Neuronal stem cell (in vitro differentiated cells): ENCODE results near the gene KCNQ1.

Experiments
- DNase-seq: peaks from one replicate; pipeline ENCODE4 v3.0.0-alpha.2; 2013; ENCODE audit warnings: low spot score
- H2AFZ ChIP-seq: one replicate; pipeline ENCODE4 v1.6.1; 2013; ENCODE audit warnings: mild to moderate bottlenecking, low read length, inconsistent platforms
- H2AK5ac ChIP-seq: 2 replicates; pipeline ENCODE4 v1.6.1; 2013; ENCODE audit warnings: low read depth, mild to moderate bottlenecking, inconsistent platforms, low read length, moderate library complexity, mixed read lengths
- H2BK120ac ChIP-seq: 2 replicates; pipeline ENCODE4 v1.6.1; 2013; ENCODE audit warnings: low read depth, mild to moderate bottlenecking, inconsistent platforms, low read length, moderate library complexity, mixed read lengths
- H2BK12ac ChIP-seq: one replicate; pipeline ENCODE4 v1.6.1; 2013; ENCODE audit warnings: low read length, inconsistent platforms
- H2BK15ac ChIP-seq: 2 replicates; pipeline ENCODE4 v1.6.1; 2013; ENCODE audit warnings: mild to moderate bottlenecking, low read length, inconsistent platforms, mixed read lengths
- H2BK5ac ChIP-seq: one replicate; pipeline ENCODE4 v1.6.1; 2013; ENCODE audit warnings: inconsistent platforms, mild to moderate bottlenecking, low read length, moderate library complexity
- H3K14ac ChIP-seq: one replicate; pipeline ENCODE4 v1.6.1; 2013; ENCODE audit warnings: low read length, inconsistent platforms
- H3K18ac ChIP-seq: 2 replicates; pipeline ENCODE4 v1.6.1; 2013; ENCODE audit warnings: low read length, inconsistent platforms
- H3K23ac ChIP-seq: 2 replicates; pipeline ENCODE4 v1.6.1; 2013; ENCODE audit warnings: low read depth, mild to moderate bottlenecking, mixed read lengths, low read length, inconsistent platforms; ENCODE audit not compliant: poor library complexity
- H3K27ac ChIP-seq: replicated peaks from 3 replicates; pipeline ENCODE4 v1.5.1; 2013; ENCODE audit warnings: low read length, inconsistent platforms
- H3K27me3 ChIP-seq, 3 experiments: 2 replicates each; pipeline ENCODE4 v1.6.1; 2013; ENCODE audit warnings: low read length in 3 of 3, mild to moderate bottlenecking in 2 of 3, inconsistent platforms in 1 of 3, low read depth in 1 of 3, mixed read lengths in 1 of 3, moderate library complexity in 1 of 3; ENCODE audit not compliant: control insufficient read depth in 3 of 3, insufficient read depth in 3 of 3
- H3K36me3 ChIP-seq, 2 donors: replicated peaks in 1 of 2; 2 replicates each; pipeline ENCODE4 v1.6.1; 2013; ENCODE audit warnings: low read length in 2 of 2; ENCODE audit not compliant: control insufficient read depth in 2 of 2, insufficient read depth in 2 of 2
- H3K4ac ChIP-seq: 2 replicates; pipeline ENCODE4 v1.6.1; 2013; ENCODE audit warnings: inconsistent platforms, mild to moderate bottlenecking, low read length, moderate library complexity
- H3K4me1 ChIP-seq, 2 donors: 1 replicate in 1 of 2; 2 replicates in 1 of 2; pipeline ENCODE4 v1.6.1; 2013; ENCODE audit warnings: low read length in 2 of 2, low read depth in 1 of 2; ENCODE audit not compliant: control insufficient read depth in 2 of 2, insufficient read depth in 1 of 2
- H3K4me2 ChIP-seq: one replicate; pipeline ENCODE4 v1.6.1; 2013; ENCODE audit warnings: mild to moderate bottlenecking, low read length, inconsistent platforms; ENCODE audit not compliant: insufficient read depth, poor library complexity, severe bottlenecking
- H3K4me3 ChIP-seq, 2 donors: 2 replicates each; pipeline ENCODE4 v1.5.1; 2013; ENCODE audit warnings: low read length in 2 of 2, mild to moderate bottlenecking in 2 of 2, inconsistent platforms in 1 of 2, moderate library complexity in 1 of 2
- H3K79me1 ChIP-seq: one replicate; pipeline ENCODE4 v1.6.1; 2013; ENCODE audit warnings: low read depth, mild to moderate bottlenecking, inconsistent platforms, low read length, moderate library complexity
- H3K9ac ChIP-seq: one replicate; pipeline ENCODE4 v1.6.1; 2013; ENCODE audit warnings: mild to moderate bottlenecking, low read depth, low read length, inconsistent platforms; ENCODE audit not compliant: poor library complexity
- H3K9me3 ChIP-seq, 2 donors: replicated peaks in 1 of 2; 2 replicates each; pipeline versions ENCODE3 to v1.6.1; 2013; ENCODE audit warnings: low read length in 2 of 2, mild to moderate bottlenecking in 2 of 2, inconsistent platforms in 1 of 2, low read depth in 1 of 2, mixed read lengths in 1 of 2, moderate library complexity in 1 of 2; ENCODE audit not compliant: control insufficient read depth in 2 of 2, insufficient read depth in 1 of 2
- H4K8ac ChIP-seq: one replicate; pipeline ENCODE4 v1.6.1; 2013; ENCODE audit warnings: low read depth, mild to moderate bottlenecking, inconsistent platforms, low read length, moderate library complexity
- H4K91ac ChIP-seq: one replicate; pipeline ENCODE4 v1.6.1; 2013; ENCODE audit warnings: low read length, low read depth, mild to moderate bottlenecking, inconsistent platforms; ENCODE audit not compliant: poor library complexity
- WGBS, 2 donors: extraction: QIAGEN DNeasy Blood & Tissue Kit; methylation state at CpG; one replicate each; pipeline ENCODE4 v1.1.7; 2013; ENCODE audit warnings: missing lambda C conversion rate in 2 of 2, mixed read lengths in 1 of 2; ENCODE audit not compliant: insufficient read length in 2 of 2, insufficient replicate concordance in 1 of 2; ENCODE audit errors: extremely low coverage in 2 of 2; 5-methylcytosine and 5-hydroxymethylcytosine counted together

Gene KCNQ1

GRCh38 chr11:2573240-2574042 lies 128.6 kb downstream of the KCNQ1 start:
- Histone ChIP-seq H3K4me1 (peaks cover 0 to 5% of the 10 kb centered on the region in 2 donors), H3K9me3 (peaks cover 3 to 6% of the 10 kb centered on the region in 2 donors), H2BK15ac (peak overlapping the region; percentile 64), H3K36me3 (no peaks in the 10 kb centered on the region), H2BK12ac (no peak overlapping the region), H3K23ac (no peak overlapping the region), H4K91ac (peak overlapping the region; percentile 79), H3K27ac (no peak overlapping the region), H2BK5ac (peak overlapping the region; percentile 19), H2BK120ac (no peak overlapping the region), H3K18ac (peak overlapping the region; percentile 68), H3K9ac (no peak overlapping the region), H3K79me1 (no peaks in the 10 kb centered on the region), H3K4me2 (no peak overlapping the region), H4K8ac (no peak overlapping the region), H3K4me3 (no peak overlapping the region), H3K14ac (peak overlapping the region; percentile 75), H2AK5ac (peak overlapping the region; percentile 85), H3K4ac (peak overlapping the region; percentile 96), H3K27me3 (peaks cover 0 to 5% (median 0%) of the 10 kb centered on the region in 3 experiments), H2AFZ (no peak overlapping the region)
- WGBS, 2 donors: no CpG with 5 or more reads among the region's 28 CpGs
- DNase-seq: no peak

- Histone ChIP-seq H3K4me3 (no peak overlapping the region), H3K18ac (no peak overlapping the region), H3K27me3 (peaks cover 0 to 5% (median 0%) of the 10 kb centered on the region in 3 experiments), H2BK5ac (peak overlapping the region; percentile 54), H2AK5ac (peak overlapping the region; percentile 85), H3K4me2 (no peak overlapping the region), H2AFZ (no peak overlapping the region), H2BK12ac (peak overlapping the region; percentile 14), H3K23ac (no peak overlapping the region), H4K91ac (peak overlapping the region; percentile 79), H2BK120ac (no peak overlapping the region), H3K4ac (no peak overlapping the region), H3K4me1 (peaks cover 0 to 5% of the 10 kb centered on the region in 2 donors), H3K9me3 (peaks cover 3 to 6% of the 10 kb centered on the region in 2 donors), H2BK15ac (peak overlapping the region; percentile 76), H4K8ac (no peak overlapping the region), H3K27ac (no peak overlapping the region), H3K9ac (peak overlapping the region; percentile 50), H3K79me1 (no peaks in the 10 kb centered on the region), H3K14ac (peak overlapping the region; percentile 75), H3K36me3 (no peaks in the 10 kb centered on the region)
- DNase-seq: no peak
- WGBS, 2 donors: no CpG with 5 or more reads among the region's 22 CpGs
Measured at GRCh38 chr11:2574043-2574552, 129.3 kb downstream of the KCNQ1 start.

- H4K91ac ChIP-seq: no peak overlapping the region
- peak overlapping the region; percentile 54 for H2BK5ac ChIP-seq
- no peaks in the 10 kb centered on the region for H3K36me3 ChIP-seq
- peaks cover 0 to 5% (median 0%) of the 10 kb centered on the region in 3 experiments for H3K27me3 ChIP-seq
- WGBS, 2 donors: no CpG with 5 or more reads among the region's 45 CpGs
- H3K23ac ChIP-seq: peak overlapping the region; percentile 75
- peak overlapping the region; percentile 70 for H3K4ac ChIP-seq
- no peak overlapping the region for H3K27ac ChIP-seq
- peaks cover 3 to 6% of the 10 kb centered on the region in 2 donors for H3K9me3 ChIP-seq
- H2BK12ac ChIP-seq: peak overlapping the region; percentile 79
- H2AK5ac ChIP-seq: peak overlapping the region; percentile 85
- H3K4me1 ChIP-seq: peaks cover 0 to 9% of the 10 kb centered on the region in 2 donors
- H3K9ac ChIP-seq: no peak overlapping the region
- H3K4me3 ChIP-seq: no peak overlapping the region
- DNase-seq: no peak
- H2AFZ ChIP-seq: no peak overlapping the region
- H2BK120ac ChIP-seq: no peak overlapping the region
- no peak overlapping the region for H3K4me2 ChIP-seq
- peak overlapping the region; percentile 76 for H2BK15ac ChIP-seq
- H3K18ac ChIP-seq: peak overlapping the region; percentile 90
- peak overlapping the region; percentile 47 for H3K14ac ChIP-seq
- no peak overlapping the region for H4K8ac ChIP-seq
- H3K79me1 ChIP-seq: no peaks in the 10 kb centered on the region
Measured at GRCh38 chr11:2574553-2575535, 130.0 kb downstream of the KCNQ1 start.
